Activated naive CD8-positive, alpha-beta T cell treated with anti-CD3 and anti-CD28 coated beads for 36 hours (primary cell): Measurements from ENCODE around the gene PDE8B. TPM values are rescaled to one million over a fixed set of nuclear protein-coding genes. Genes with fewer than 3 reads are reported as not detected.

ENCODE experiments used
- DNase-seq: peaks from one replicate; pipeline ENCODE4 v3.0.0; 2021
- H3K27ac Mint-ChIP-seq: one replicate; pipeline ENCODE4 v1.8.0; 2022; ENCODE audit warnings: mild to moderate bottlenecking, moderate library complexity, mixed read lengths
- H3K27me3 Mint-ChIP-seq: one replicate; pipeline ENCODE4 v1.8.0; 2022; ENCODE audit warnings: mild to moderate bottlenecking, mixed read lengths
- H3K36me3 Mint-ChIP-seq: one replicate; pipeline ENCODE4 v1.8.0; 2021; ENCODE audit warnings: mild to moderate bottlenecking, mixed read lengths
- H3K4me1 Mint-ChIP-seq: one replicate; pipeline ENCODE4 v1.8.0; 2021; ENCODE audit warnings: mixed read lengths
- H3K4me3 Mint-ChIP-seq: one replicate; pipeline ENCODE4 v1.8.0; 2022; ENCODE audit warnings: mild to moderate bottlenecking, moderate library complexity, mixed read lengths
- H3K9me3 Mint-ChIP-seq: one replicate; pipeline ENCODE4 v1.8.0; 2022; ENCODE audit warnings: mixed read lengths
- total RNA-seq, 2 experiments: library from RNA; stranded (reverse); gene quantifications; one replicate each; pipeline ENCODE4 v1.2.3, GENCODE V29; 2021

PDE8B gene
- total RNA-seq, 2 experiments from 2014 or later, result 0.16 TPM; not detected in 1

- H3K4me1 Mint-ChIP-seq, result peaks cover 3% of the 10 kb centered on the region
- DNase-seq, result no peak
- peaks cover 7% of the 10 kb centered on the region for H3K27me3 Mint-ChIP-seq
- no peak overlapping the region for H3K4me3 Mint-ChIP-seq
- no peak overlapping the region for H3K27ac Mint-ChIP-seq
- no peaks in the 10 kb centered on the region for H3K36me3 Mint-ChIP-seq
- no peaks in the 10 kb centered on the region for H3K9me3 Mint-ChIP-seq
Measured at GRCh38 chr5:77389746-77390145, 179.3 kb downstream of the PDE8B start.

GRCh38 chr5:77390221-77390620 lies 179.7 kb downstream of the PDE8B start:
- Mint-ChIP-seq H3K4me1 (peaks cover 3% of the 10 kb centered on the region), H3K27ac (no peak overlapping the region), H3K4me3 (no peak overlapping the region), H3K9me3 (no peaks in the 10 kb centered on the region), H3K27me3 (peaks cover 7% of the 10 kb centered on the region), H3K36me3 (no peaks in the 10 kb centered on the region)
- no peak for DNase-seq

- Mint-ChIP-seq H3K36me3 (no peaks in the 10 kb centered on the region), H3K9me3 (no peaks in the 10 kb centered on the region), H3K4me1 (peaks cover 3% of the 10 kb centered on the region), H3K27ac (no peak overlapping the region), H3K27me3 (peaks cover 7% of the 10 kb centered on the region), H3K4me3 (no peak overlapping the region)
- no peak for DNase-seq
Measured at GRCh38 chr5:77390795-77391194, 180.3 kb downstream of the PDE8B start.

DNA sequence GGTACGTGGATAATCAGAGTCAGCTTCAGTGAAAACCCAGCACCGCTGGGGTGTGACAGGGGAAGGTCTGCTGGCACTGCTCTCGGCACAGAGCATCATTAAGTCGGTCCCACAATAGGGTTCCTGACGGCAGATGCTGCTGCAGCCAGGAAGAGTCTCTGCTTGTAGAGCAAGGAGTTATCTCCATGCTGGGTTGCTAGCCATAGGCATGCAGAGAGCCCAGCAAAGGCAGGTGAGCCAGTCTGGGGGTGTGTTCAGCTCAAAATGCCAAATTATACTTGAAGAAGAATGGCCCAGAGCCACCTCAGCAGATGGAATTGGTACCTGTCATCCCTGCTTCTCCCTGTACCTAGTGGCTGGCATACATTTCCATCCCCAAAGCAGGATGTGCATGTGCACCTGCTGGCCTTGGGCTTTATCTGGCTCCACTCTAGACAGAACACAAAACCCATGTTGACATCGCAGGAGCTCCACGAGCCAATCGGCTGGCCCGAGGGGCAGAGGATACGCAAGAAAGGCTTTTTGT lies 180.8 kb downstream of the PDE8B start:
- H3K4me3 Mint-ChIP-seq, result no peak overlapping the region
- no peaks in the 10 kb centered on the region for H3K36me3 Mint-ChIP-seq

GRCh38 chr5:77394064-77394715 lies 183.7 kb downstream of the PDE8B start:
- H3K27ac Mint-ChIP-seq, result no peak overlapping the region
- H3K4me3 Mint-ChIP-seq, result no peak overlapping the region
- H3K36me3 Mint-ChIP-seq, result no peaks in the 10 kb centered on the region
- DNase-seq, result no peak
- H3K4me1 Mint-ChIP-seq, result peaks cover 9% of the 10 kb centered on the region
- H3K9me3 Mint-ChIP-seq, result no peaks in the 10 kb centered on the region
- peaks cover 6% of the 10 kb centered on the region for H3K27me3 Mint-ChIP-seq

More for the DNA sequence above, 180.8 kb downstream of the PDE8B start:
- H3K27me3 Mint-ChIP-seq, result peaks cover 7% of the 10 kb centered on the region
- H3K4me1 Mint-ChIP-seq, result peaks cover 7% of the 10 kb centered on the region
- no peak for DNase-seq
- H3K9me3 Mint-ChIP-seq, result no peaks in the 10 kb centered on the region
- H3K27ac Mint-ChIP-seq, result no peak overlapping the region

DNA sequence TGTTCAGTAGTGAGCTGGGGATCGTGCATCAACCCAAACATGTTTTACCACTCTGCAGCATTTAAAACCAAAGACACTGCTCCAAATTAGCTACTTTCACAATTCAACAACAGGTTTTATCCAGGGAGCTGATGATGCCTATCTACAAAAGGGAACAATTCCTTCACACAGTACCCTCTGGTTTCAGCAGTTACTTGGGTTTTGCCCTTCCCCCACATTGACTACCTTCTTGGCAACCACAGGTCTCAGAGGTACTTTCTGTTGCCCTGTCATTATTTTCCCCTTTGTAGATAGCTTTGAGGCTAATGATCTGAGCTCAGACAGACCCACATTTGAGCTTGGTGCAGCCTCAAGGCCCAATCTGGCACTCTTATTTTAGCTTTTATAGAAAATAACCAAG lies 185.5 kb downstream of the PDE8B start:
- H3K27ac Mint-ChIP-seq, result no peak overlapping the region
- no peak overlapping the region for H3K4me3 Mint-ChIP-seq
- DNase-seq, result no peak
- H3K4me1 Mint-ChIP-seq, result peaks cover 9% of the 10 kb centered on the region
- no peaks in the 10 kb centered on the region for H3K9me3 Mint-ChIP-seq
- no peaks in the 10 kb centered on the region for H3K27me3 Mint-ChIP-seq
- no peaks in the 10 kb centered on the region for H3K36me3 Mint-ChIP-seq

DNA sequence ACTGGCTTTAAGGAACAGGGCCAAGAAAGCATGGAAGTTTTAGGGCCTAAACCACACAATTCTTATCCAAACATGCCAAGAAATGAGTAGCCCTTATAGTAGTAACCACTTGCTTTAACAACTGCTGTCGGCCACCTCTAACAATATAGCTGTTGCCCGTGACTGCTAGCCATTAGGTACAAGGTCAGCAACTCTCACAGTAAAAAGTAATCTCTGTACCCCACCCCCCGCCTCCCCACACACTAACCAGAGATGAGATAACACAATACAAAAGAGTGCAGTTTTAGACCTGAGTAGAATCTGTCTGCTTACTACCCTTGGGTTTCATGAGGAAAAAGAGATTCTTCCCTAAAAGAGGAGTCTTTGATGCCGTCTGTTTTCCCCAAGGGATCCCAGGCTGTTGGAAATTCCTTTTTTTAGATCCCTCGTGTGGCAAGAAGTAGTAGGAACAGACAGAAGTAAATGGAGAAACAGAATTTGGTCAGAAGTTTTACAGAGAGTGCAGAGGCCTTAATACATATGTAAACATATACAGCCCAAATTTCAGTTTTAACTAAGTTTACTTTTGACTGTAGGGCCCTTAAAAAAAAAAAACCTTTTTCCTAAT lies 187.3 kb downstream of the PDE8B start:
- no peaks in the 10 kb centered on the region for H3K36me3 Mint-ChIP-seq
- H3K4me1 Mint-ChIP-seq, result peaks cover 6% of the 10 kb centered on the region
- DNase-seq, result no peak
- H3K27ac Mint-ChIP-seq, result no peak overlapping the region
- no peaks in the 10 kb centered on the region for H3K9me3 Mint-ChIP-seq
- H3K4me3 Mint-ChIP-seq, result no peak overlapping the region
- H3K27me3 Mint-ChIP-seq, result no peaks in the 10 kb centered on the region

- Mint-ChIP-seq H3K4me1 (peaks cover 6% of the 10 kb centered on the region), H3K36me3 (no peaks in the 10 kb centered on the region), H3K4me3 (no peak overlapping the region), H3K9me3 (no peaks in the 10 kb centered on the region), H3K27me3 (no peaks in the 10 kb centered on the region), H3K27ac (no peak overlapping the region)
- no peak for DNase-seq
Measured at GRCh38 chr5:77398458-77398857, 188.0 kb downstream of the PDE8B start.

- Mint-ChIP-seq H3K4me3 (no peak overlapping the region), H3K36me3 (no peaks in the 10 kb centered on the region), H3K4me1 (peaks cover 6% of the 10 kb centered on the region), H3K27me3 (no peaks in the 10 kb centered on the region), H3K9me3 (no peaks in the 10 kb centered on the region), H3K27ac (no peak overlapping the region)
- DNase-seq, result no peak
Measured at GRCh38 chr5:77398896-77399295, 188.4 kb downstream of the PDE8B start.

- peaks cover 3% of the 10 kb centered on the region for H3K27me3 Mint-ChIP-seq
- H3K9me3 Mint-ChIP-seq, result no peaks in the 10 kb centered on the region
- DNase-seq, result no peak
- H3K36me3 Mint-ChIP-seq, result no peaks in the 10 kb centered on the region
- H3K27ac Mint-ChIP-seq, result no peak overlapping the region
- H3K4me1 Mint-ChIP-seq, result peaks cover 6% of the 10 kb centered on the region
- no peak overlapping the region for H3K4me3 Mint-ChIP-seq
Measured at GRCh38 chr5:77400645-77401044, 190.2 kb downstream of the PDE8B start.

- Mint-ChIP-seq H3K27me3 (peaks cover 4% of the 10 kb centered on the region), H3K36me3 (no peaks in the 10 kb centered on the region), H3K27ac (no peak overlapping the region), H3K4me3 (no peak overlapping the region), H3K4me1 (no peaks in the 10 kb centered on the region), H3K9me3 (no peaks in the 10 kb centered on the region)
- DNase-seq, result no peak
Measured at GRCh38 chr5:77402796-77403195, 192.3 kb downstream of the PDE8B start.

GRCh38 chr5:77407152-77407551 lies 196.7 kb downstream of the PDE8B start:
- no peak overlapping the region for H3K4me3 Mint-ChIP-seq
- H3K36me3 Mint-ChIP-seq, result no peaks in the 10 kb centered on the region
- DNase-seq, result no peak
- H3K9me3 Mint-ChIP-seq, result no peaks in the 10 kb centered on the region
- H3K27me3 Mint-ChIP-seq, result peaks cover 4% of the 10 kb centered on the region
- no peak overlapping the region for H3K27ac Mint-ChIP-seq
- no peaks in the 10 kb centered on the region for H3K4me1 Mint-ChIP-seq

GRCh38 chr5:77409870-77410621 lies 199.6 kb downstream of the PDE8B start:
- Mint-ChIP-seq H3K4me3 (no peak overlapping the region), H3K9me3 (no peaks in the 10 kb centered on the region), H3K27me3 (peaks cover 4% of the 10 kb centered on the region)

GRCh38 chr5:77413049-77413448 lies 202.6 kb downstream of the PDE8B start:
- Mint-ChIP-seq H3K27ac (no peak overlapping the region), H3K27me3 (peaks cover 15% of the 10 kb centered on the region), H3K4me1 (no peaks in the 10 kb centered on the region)

More at GRCh38 chr5:77409870-77410621, 199.6 kb downstream of the PDE8B start:
- Mint-ChIP-seq H3K27ac (no peak overlapping the region), H3K4me1 (no peaks in the 10 kb centered on the region), H3K36me3 (no peaks in the 10 kb centered on the region)
- DNase-seq, result no peak

GRCh38 chr5:77418162-77418561 lies 207.7 kb downstream of the PDE8B start:
- H3K27ac Mint-ChIP-seq, result no peak overlapping the region
- no peaks in the 10 kb centered on the region for H3K9me3 Mint-ChIP-seq
- H3K4me3 Mint-ChIP-seq, result no peak overlapping the region
- peaks cover 2% of the 10 kb centered on the region for H3K4me1 Mint-ChIP-seq
- DNase-seq, result no peak
- H3K27me3 Mint-ChIP-seq, result peaks cover 15% of the 10 kb centered on the region
- peaks cover 3% of the 10 kb centered on the region for H3K36me3 Mint-ChIP-seq

More at GRCh38 chr5:77413049-77413448, 202.6 kb downstream of the PDE8B start:
- no peaks in the 10 kb centered on the region for H3K36me3 Mint-ChIP-seq
- no peak overlapping the region for H3K4me3 Mint-ChIP-seq
- DNase-seq, result no peak
- H3K9me3 Mint-ChIP-seq, result no peaks in the 10 kb centered on the region
